ENCODE data around the gene MAGEB1.

MAGEB1 gene

DNA sequence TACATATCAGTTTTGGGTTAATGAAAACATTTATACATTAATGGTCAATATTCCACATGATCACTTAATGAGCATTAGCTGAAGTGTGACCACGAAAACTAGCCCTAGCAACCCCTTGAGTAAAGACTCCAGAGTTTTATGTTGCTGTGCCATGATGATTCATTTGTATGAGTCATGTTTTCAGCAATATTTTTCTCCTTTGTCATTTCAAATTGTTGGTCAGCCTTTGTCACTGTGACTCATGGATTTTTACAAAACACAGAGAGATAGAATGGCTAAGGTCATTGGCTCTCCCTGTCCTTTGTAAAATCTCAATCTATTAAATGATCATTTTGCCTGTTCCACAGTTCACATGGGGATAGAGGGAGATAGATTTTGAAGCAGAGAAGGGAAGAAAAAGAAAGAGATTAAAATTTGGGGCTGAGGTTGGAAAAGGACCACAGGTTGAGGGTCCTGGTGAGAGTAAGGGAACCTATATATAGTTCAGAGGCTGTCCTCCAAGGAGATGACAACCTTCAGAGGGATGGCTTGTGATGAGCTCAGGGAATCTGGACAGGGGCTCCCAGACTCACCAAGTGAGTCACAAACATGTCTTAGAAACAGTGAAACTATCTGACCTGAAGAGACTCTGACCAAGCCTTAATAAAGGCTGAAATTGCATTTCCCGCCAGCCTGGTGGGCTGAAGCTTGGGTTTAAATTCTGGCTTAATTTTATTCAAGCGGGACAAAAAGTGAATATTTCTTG, 36.7 kb downstream of the MAGEB1 start:
- no peak overlapping the region for H3K4me3 ChIP-seq (ENCODE audit: low read length)
- TF ChIP-seq, protein P1, sequence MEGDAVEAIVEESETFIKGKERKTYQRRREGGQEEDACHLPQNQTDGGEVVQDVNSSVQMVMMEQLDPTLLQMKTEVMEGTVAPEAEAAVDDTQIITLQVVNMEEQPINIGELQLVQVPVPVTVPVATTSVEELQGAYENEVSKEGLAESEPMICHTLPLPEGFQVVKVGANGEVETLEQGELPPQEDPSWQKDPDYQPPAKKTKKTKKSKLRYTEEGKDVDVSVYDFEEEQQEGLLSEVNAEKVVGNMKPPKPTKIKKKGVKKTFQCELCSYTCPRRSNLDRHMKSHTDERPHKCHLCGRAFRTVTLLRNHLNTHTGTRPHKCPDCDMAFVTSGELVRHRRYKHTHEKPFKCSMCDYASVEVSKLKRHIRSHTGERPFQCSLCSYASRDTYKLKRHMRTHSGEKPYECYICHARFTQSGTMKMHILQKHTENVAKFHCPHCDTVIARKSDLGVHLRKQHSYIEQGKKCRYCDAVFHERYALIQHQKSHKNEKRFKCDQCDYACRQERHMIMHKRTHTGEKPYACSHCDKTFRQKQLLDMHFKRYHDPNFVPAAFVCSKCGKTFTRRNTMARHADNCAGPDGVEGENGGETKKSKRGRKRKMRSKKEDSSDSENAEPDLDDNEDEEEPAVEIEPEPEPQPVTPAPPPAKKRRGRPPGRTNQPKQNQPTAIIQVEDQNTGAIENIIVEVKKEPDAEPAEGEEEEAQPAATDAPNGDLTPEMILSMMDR (IDR thresholded peaks at IDR 0.05; ENCODE audit: insufficient read depth, low read depth, low read length, missing control alignments), result no peak
- peak; percentile 85 for DNase-seq (ENCODE audit: low read depth)

DNA sequence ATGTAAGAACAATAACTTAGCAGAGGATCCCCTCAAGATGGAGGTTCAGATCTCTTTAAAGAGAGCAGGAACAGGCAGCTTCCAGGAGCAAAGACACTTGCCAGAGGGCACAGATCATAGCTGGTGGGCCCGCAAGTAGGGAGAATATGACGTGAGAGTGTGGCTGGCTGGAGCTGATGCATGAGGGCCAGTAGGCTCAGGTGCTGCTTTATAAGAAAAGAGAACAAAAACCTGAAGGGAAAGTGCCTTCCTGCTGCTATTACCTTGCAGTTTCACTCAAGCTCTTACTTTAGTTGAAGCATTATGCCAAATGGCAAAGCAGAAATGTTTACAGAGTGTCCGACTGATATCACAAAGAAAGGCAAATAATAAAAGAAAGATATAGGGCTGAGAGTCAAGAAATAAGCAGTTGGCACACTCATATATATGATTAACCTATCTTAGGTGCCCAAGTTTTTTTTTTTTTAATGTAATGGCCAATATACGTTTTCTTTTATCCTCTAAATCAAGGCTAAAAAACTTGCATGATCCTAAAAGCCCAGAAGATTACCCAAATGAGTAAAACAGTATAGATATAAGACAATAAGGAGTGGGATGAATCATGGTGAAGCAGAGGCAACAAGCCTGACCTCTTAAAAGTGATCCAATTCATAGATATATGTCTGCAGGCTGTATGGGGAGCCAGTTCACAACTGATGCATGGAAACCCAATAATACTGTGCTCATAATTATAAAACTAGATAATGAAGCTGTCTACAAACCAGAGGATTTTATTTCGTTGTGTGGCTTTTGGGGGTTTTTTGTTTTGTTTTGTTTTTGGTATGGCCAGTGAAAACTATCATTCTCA, 49.7 kb downstream of the MAGEB1 start:
- H3K4me3 ChIP-seq (ENCODE audit: low read length), result no peak overlapping the region
- no peak for DNase-seq (ENCODE audit: low read depth)
- TF ChIP-seq, protein P1 (IDR thresholded peaks at IDR 0.05; ENCODE audit: insufficient read depth, low read depth, low read length, missing control alignments), result no peak

DNA sequence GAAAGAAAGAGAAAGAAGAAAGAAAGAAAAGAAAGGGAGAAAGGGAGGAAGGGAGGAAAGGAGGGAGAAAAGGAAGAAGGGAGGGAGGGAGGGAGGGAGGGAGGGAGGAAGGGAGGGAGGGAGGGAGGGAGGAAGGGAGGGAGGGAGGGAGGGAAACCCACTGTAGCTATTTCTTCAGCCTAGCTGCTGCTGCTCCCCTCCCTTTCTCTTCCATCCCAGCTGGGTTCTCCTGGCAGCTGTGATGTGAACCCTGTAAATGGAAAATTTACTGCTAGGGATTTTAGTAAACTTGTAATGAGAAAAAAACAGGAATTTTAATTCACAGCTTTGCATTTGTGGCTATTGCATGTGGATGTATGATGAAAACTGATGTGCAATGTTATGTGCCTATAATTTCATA, 54.3 kb downstream of the MAGEB1 start:
- no peak overlapping the region for H3K4me3 ChIP-seq (ENCODE audit: low read length)
- DNase-seq (ENCODE audit: low read depth), result no peak
- TF ChIP-seq, protein P1 (IDR thresholded peaks at IDR 0.05; ENCODE audit: insufficient read depth, low read depth, low read length, missing control alignments), result no peak

Measured in epithelial cell of esophagus (primary cell).